ENCODE results near the gene CREB3L1.

The CREB3L1 gene

DNA sequence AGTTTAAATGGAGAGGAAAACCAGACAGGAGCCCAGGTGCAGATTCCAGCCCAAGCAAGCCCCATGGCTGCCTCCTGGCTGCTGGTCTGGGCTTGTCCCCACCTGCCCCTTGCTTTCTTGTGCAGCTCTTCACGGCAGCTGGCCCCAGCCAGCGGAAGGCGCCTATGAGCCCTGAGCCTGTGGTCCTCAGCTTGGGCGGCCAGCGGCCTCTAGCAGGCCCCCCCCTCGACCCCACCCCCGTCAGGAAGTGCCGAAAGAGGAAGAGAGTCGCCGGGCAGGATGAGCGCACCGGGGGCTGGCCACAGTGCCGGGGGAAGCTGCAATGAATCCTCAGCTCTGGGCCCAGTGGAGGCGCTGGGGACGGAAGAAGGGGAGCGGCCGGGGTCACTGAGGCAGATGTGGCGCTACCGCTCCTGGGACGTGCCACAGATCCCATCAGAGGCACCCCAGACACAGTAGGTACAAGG, 67.7 kb downstream of the CREB3L1 start:
- no peak for DNase-seq (ENCODE audit: low read depth)

GRCh38 chr11:46345881-46346484, 68.5 kb downstream of the CREB3L1 start:
- DNase-seq (ENCODE audit: low read depth), result no peak

- no peak for DNase-seq (ENCODE audit: low read depth)
These were observed 69.6 kb downstream of the CREB3L1 start, which contains the start of gene DGKZ for GRCh38 chr11:46346886-46347636. TSS of gene DGKZ (plus strand) at chr11:46347463. CDS start at chr11:46347660, 197 bp downstream.

DNA sequence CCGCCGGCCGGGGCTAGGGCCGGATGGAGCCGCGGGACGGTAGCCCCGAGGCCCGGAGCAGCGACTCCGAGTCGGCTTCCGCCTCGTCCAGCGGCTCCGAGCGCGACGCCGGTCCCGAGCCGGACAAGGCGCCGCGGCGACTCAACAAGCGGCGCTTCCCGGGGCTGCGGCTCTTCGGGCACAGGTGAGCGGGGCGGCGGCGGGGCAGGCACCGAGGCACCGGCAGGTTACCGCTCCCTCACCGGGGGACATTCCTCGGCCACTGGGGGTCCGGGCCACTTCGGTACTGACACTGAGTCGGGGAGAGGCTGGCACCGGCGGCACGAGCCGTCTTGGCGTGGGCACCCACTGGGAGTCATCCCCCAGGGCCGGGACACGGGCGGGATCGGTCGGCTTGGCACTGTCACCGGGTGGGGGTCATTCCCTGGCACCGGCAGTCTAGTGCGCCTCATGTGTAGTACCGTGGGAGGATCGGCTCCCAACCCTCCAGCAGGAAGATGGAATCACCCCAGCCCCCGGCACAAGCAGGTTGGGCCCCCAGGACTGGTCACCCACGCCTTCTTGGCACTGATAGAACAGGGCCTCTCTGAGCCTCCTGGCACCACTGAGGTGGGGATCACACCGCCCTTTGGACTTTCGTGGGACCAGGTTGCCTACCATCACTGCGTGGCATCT, 70.3 kb downstream of the CREB3L1 start:
- DNase-seq (ENCODE audit: low read depth), result no peak

DNA sequence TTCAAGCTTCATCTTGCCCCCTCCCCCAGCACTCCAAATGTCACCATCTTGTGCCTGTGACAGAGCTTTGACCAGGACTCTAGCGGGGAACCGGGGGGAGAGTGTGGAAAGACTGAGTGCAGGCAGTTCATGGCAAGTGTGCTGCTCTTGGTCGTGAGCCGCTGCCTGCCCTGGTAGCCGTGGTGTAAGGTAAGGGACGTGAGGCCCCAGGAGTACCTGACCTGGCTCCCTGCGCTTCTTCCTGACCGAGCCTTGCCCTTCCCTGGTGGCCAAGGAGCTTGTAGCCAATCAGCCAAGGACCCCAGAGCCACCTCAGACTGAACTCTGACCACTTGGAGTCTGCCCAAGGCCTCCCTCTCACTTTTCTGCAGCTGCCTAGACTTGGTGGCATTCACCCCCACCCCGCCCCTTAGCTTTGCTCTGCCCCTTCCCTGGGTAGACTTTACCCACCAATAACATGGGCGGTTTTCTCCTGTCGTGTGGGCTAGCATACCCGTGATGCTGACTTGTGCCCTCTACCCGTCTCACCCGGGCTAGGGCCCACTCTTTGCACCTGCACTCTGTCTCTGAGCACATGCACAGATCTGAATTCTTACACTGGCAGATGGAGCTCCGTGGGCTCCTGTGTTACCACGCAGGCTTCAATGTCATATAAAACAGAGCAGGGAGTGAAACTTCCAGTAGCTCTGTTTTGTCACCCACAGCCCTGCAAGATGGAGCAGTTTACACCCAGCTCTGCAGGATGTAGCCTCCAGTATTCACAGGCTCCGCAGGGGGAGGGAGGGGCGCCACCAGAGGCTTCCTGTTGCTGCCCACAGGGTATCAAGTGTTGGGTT, 71.3 kb downstream of the CREB3L1 start:
- DNase-seq (ENCODE audit: low read depth), result no peak

- DNase-seq (ENCODE audit: low read depth), result no peak
These were observed 73.2 kb downstream of the CREB3L1 start for GRCh38 chr11:46350695-46351094.

GRCh38 chr11:46351148-46351547, 73.7 kb downstream of the CREB3L1 start:
- DNase-seq (ENCODE audit: low read depth), result no peak

DNA sequence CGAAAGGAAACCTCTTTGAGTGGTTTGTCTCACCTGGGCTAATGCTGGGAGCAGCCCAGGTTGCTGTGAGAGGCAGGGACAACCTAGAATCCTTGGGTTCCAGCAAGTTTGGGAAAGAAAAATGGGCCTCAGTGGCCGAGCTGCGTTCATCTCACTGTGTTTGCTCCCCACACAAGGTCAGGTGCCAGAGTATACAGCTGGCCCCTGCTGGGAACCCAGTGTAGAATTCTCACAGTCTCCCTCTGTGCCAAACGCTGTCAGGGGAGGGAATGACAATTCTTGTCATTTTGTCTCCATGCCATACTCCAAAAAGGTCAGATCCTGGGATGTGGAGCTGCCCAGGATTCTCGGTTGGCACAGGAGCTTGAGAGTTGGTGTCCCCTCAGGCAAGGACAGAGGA, 74.1 kb downstream of the CREB3L1 start:
- DNase-seq (ENCODE audit: low read depth), result no peak

GRCh38 chr11:46352063-46352841, 74.8 kb downstream of the CREB3L1 start:
- DNase-seq (ENCODE audit: low read depth), result no peak

DNA sequence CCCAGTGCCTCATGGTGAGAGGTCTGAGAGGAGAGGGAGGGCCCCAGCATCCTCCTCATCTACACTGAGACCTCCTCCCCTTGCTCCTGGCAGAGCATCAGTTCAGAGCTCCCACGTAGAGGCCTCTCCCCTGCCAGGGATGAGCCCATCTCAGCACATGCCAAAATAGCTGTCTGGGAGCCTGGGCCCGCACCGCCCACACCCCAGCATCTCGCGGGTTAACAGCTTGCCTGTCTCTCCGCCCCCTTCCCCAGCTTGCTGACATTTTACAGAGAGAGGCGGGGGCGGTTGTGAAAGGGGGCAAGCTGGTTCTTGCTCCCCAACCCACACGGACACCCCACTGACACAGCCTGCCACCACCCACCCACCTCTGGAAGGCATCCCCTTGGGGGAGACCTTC, 76.2 kb downstream of the CREB3L1 start:
- no peak for DNase-seq (ENCODE audit: low read depth)

- DNase-seq (ENCODE audit: low read depth), result no peak
These were observed 79.5 kb downstream of the CREB3L1 start for GRCh38 chr11:46356924-46357482.

- no peak for DNase-seq (ENCODE audit: low read depth)
These were observed 80.0 kb downstream of the CREB3L1 start for GRCh38 chr11:46357483-46357936.

DNA sequence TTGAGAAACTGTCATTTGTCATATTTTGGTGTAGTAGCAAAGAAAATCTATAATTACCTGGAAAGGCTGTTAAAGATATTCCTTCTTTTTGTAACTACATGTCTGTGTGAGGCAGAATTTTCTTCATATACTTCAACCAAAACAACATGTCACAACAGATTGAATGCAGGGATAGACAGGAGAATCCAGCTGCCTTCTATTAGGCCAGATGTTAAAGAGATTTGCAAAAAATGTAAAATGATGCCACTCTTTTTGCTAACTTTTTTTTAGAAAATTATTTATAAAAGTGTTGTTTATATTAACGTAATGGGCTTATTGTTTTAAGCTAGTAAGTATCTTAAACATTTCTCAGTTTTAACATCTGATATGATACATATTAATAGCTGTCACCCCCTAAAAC, 82.5 kb downstream of the CREB3L1 start:
- DNase-seq (ENCODE audit: low read depth), result no peak

DNA sequence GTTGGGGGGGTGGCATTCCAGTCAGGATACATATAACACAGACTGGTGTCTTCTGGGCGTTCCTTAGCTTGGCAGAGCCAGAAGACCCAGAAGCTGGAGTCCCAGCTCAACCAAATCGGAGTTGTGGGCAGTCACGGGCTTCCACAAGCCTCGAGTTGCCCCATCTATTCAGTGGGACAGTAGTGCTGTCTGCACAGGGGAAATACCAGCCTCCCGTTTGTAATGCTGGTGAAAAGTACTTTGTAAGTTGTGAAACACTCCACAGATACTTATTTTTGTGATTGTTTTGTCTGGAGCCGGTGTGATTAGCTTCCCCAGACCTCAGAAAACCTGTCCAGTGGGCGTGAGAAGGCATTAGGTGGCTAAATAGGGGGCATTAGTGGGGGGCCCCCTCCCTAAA, 83.4 kb downstream of the CREB3L1 start:
- no peak for DNase-seq (ENCODE audit: low read depth)

GRCh38 chr11:46361283-46362155, 84.1 kb downstream of the CREB3L1 start:
- DNase-seq (ENCODE audit: low read depth), result no peak

DNA sequence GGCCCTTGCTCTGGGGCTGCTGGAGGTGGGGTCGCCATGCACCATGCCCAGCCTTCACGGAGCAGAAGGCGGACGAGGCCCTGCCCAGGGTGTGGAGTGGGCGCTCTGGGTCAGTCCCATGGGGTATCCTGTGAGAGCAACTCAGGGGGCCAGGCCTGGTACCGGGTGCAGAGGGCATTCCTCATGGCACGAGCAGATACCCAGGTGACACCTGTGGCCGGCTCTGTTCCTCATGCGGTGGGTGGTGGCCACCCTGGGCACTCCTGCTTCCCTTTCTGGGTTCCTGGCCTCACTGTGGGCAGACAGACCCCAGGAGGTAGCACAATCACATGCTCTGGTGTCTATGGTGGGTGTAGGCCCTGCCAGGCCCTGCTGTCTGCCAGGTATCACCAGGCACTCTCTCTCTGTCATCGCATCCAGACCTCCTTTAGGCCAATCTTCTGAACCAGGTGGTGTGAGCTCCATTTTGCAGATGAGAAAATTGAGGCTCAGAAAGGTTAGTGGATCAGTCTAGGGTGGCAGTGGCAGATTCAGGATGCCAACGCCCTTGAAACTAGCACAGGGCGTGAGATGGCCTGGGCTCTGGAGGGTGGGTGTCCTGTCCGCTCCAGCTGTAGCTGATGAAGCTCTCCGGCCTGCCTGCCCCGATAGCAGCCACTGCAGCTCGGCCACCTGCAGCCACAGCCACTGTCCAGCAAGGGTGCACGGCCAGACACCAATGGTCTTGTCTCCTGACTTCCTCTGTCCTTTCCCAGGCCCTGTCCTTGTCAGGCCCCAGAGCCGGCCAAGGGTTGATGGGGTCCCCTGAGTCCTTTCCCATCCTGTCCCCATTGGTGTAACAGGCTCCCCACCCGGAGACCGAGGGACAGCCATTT, 84.9 kb downstream of the CREB3L1 start:
- DNase-seq (ENCODE audit: low read depth), result no peak

DNA sequence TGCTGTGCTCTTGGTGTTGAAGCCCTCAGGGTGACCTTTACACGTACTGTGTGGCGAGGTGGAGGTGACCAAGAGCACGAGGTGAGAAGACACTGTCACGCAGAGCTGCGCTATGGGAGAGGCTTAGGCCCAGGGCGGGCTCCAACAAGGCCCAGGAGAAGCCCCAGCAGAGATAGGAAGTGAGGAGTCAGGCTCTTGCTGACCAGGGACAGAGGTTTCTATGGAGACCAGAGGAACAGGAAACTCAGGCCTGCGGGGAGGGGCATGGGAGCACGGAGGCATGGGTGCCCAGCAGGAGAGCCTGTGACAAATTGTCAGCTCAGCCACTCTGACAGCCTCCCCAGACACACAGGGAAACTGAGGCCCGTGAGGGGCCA, 85.6 kb downstream of the CREB3L1 start:
- DNase-seq (ENCODE audit: low read depth), result peak; percentile 63

- DNase-seq (ENCODE audit: low read depth), result no peak
These were observed 86.1 kb downstream of the CREB3L1 start for GRCh38 chr11:46363455-46364005.

DNA sequence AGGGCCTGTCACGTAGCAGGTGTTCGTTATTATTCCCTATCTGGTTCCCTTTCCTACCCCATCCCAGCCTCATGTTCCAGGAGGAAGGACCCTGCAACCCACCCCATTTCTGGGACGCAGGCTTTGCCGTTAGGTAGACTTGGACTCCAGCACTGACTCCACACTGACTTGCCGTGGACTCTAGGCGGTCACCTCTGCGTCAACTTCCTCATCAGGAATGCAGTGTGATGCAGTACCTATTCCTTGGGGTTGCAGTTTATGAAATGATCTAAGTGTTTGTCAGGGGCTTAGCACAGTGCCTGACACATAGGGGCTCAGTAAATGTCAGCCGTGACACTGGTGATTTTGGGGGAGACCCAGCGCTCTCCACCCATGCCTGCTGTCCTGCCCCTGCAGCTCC, 86.6 kb downstream of the CREB3L1 start:
- DNase-seq (ENCODE audit: low read depth), result no peak
